Mucosa of descending colon (tissue), 3 donors: Measurements from ENCODE around the gene CTNNBIP1. TPM values are rescaled to one million over a fixed set of nuclear protein-coding genes. Genes with fewer than 3 reads are reported as not detected.
A peak's percentile ranks its signal among the peaks of the same experiment; 100 is the strongest.

Experiments
- ATAC-seq: fragments of 200-7000 bp; cut with Tn5 transposase; one replicate; pipeline ENCODE4 v1.9.1; 2020; ENCODE audit warnings: mild to moderate bottlenecking, moderate library complexity
- DNase-seq, 3 donors: peaks; one replicate each; pipeline ENCODE4 v3.0.0-alpha.2; 2020
- H3K36me3 ChIP-seq: fragments of 200-600 bp; one replicate; pipeline ENCODE4 v1.8.0; 2021; ENCODE audit warnings: low read depth, mild to moderate bottlenecking
- H3K4me1 ChIP-seq: fragments of 200-600 bp; one replicate; pipeline ENCODE4 v1.8.0; 2021; ENCODE audit warnings: low read depth, mild to moderate bottlenecking
- H3K4me3 ChIP-seq: fragments of 200-600 bp; one replicate; pipeline ENCODE4 v1.8.0; 2021; ENCODE audit warnings: mild to moderate bottlenecking
- H3K9me3 ChIP-seq: fragments of 200-600 bp; one replicate; pipeline ENCODE4 v1.8.0; 2021; ENCODE audit warnings: mild to moderate bottlenecking
- intact Hi-C, 2 donors: fragments of 100-400 bp; cut with DNase I in 1 of 2; cut with micrococcal nuclease in 1 of 2; formaldehyde crosslinking; loops; one replicate each; pipeline versions ENCODE4 v1.11.0 to v1.11.1; 2022; cut with DNase I, micrococcal nuclease
- total RNA-seq, 3 donors: library from RNA; stranded (reverse); fragmentation: NEBNext Ultra II Directional in 2 of 3; extraction: Animal tissue kit (Norgen Biotek cat#: 25700) in 2 of 3; gene quantifications; one replicate each; pipeline versions ENCODE4 v1.2.1 to v1.2.4, GENCODE V29; 2021 to 2023
- TF ChIP-seq, protein P1 (sequence below): fragments of 200-600 bp; IDR thresholded peaks from one replicate; pipeline ENCODE4 v1.8.0; 2022; ENCODE audit warnings: antibody characterized with exemption, mild to moderate bottlenecking
- donor health status: DM: no; HTN: no; CAD: no; lungs with moderate emphysema.
- donor health status: DM: no; HTN: no; CAD: no.
- donor health status: DM: no; HTN: yes; CAD: no.

CTNNBIP1 gene
- total RNA-seq, 3 donors from 2014 or later, result 20.0 to 24.4 (median 23.3) TPM

GRCh38 chr1:9823693-9823942 is 86.5 kb downstream of the CTNNBIP1 start:
- intact Hi-C loops, result no loop called here
- Histone ChIP-seq H3K4me3 (peak overlapping the region; percentile 80), H3K4me1 (peaks cover 30% of the 10 kb centered on the region), H3K9me3 (no peaks in the 10 kb centered on the region), H3K36me3 (no peaks in the 10 kb centered on the region)
- TF ChIP-seq, protein P1, sequence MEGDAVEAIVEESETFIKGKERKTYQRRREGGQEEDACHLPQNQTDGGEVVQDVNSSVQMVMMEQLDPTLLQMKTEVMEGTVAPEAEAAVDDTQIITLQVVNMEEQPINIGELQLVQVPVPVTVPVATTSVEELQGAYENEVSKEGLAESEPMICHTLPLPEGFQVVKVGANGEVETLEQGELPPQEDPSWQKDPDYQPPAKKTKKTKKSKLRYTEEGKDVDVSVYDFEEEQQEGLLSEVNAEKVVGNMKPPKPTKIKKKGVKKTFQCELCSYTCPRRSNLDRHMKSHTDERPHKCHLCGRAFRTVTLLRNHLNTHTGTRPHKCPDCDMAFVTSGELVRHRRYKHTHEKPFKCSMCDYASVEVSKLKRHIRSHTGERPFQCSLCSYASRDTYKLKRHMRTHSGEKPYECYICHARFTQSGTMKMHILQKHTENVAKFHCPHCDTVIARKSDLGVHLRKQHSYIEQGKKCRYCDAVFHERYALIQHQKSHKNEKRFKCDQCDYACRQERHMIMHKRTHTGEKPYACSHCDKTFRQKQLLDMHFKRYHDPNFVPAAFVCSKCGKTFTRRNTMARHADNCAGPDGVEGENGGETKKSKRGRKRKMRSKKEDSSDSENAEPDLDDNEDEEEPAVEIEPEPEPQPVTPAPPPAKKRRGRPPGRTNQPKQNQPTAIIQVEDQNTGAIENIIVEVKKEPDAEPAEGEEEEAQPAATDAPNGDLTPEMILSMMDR, result no peak
- DNase-seq (no peak), ATAC-seq (peak; percentile 4)

- TF ChIP-seq, protein P1, result no peak
- DNase-seq (peak; percentile 50 to 71 (median 66)), ATAC-seq (peak; percentile 0)
- H3K4me3 ChIP-seq, result peak overlapping the region; percentile 80
- H3K9me3 ChIP-seq, result no peaks in the 10 kb centered on the region
- no peaks in the 10 kb centered on the region for H3K36me3 ChIP-seq
- intact Hi-C loops, result no loop called here
- H3K4me1 ChIP-seq, result peaks cover 30% of the 10 kb centered on the region
Observed at GRCh38 chr1:9822897-9823692, 87.0 kb downstream of the CTNNBIP1 start.

DNA sequence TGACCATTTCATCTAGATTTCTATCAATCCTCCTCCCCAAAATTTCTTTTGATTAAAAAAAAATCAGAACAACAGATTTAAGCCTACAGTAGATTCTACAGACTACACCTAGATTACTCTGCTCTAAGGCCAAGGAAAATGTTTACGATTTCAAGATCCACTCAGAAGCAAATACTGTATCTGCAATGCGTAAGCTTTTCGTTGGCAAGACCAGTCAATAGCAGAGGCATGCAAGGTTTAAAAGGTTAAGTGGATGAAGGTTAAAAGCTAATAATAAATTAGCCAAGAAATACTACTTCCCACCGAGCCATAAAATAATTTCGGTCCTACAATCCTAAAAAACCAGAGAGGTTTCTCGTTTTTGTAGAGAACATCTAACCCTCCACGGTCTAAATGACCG is 87.6 kb downstream of the CTNNBIP1 start:
- ATAC-seq, result no peak
- no peak for DNase-seq
- intact Hi-C loops, result no loop called here
- Histone ChIP-seq H3K9me3 (no peaks in the 10 kb centered on the region), H3K4me1 (peaks cover 30% of the 10 kb centered on the region), H3K36me3 (no peaks in the 10 kb centered on the region), H3K4me3 (peak overlapping the region; percentile 80)
- TF ChIP-seq, protein P1, result no peak

GRCh38 chr1:9821710-9822109 is 88.4 kb downstream of the CTNNBIP1 start:
- DNase-seq, result no peak
- TF ChIP-seq, protein P1, result no peak

DNA sequence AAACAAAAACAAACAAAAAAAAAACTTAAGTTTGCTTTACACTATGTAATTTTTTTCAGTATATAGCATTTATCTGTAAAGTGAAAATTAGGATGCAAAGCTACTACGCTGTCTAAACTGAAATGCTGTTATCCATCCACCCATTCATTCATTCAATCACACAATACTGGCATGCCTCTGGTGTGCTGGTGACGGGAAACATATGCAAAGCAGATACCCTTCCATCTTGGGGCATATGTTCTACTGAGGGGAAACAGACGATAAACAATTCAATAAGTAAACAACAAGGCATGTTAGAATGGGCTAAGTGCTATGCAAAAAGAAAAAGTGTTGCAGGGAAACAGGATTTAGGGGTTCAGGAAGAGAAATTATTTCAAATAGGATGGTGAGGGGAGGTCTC is 89.5 kb downstream of the CTNNBIP1 start:
- Histone ChIP-seq H3K4me1 (peaks cover 36% of the 10 kb centered on the region), H3K4me3 (no peak overlapping the region), H3K9me3 (no peaks in the 10 kb centered on the region), H3K36me3 (no peaks in the 10 kb centered on the region)
- intact Hi-C loops, result no loop called here
- DNase-seq (no peak), ATAC-seq (no peak)
- TF ChIP-seq, protein P1, result no peak

More at GRCh38 chr1:9821710-9822109, 88.4 kb downstream of the CTNNBIP1 start:
- H3K4me1 ChIP-seq, result peaks cover 32% of the 10 kb centered on the region
- ATAC-seq, result no peak
- no peaks in the 10 kb centered on the region for H3K36me3 ChIP-seq
- H3K4me3 ChIP-seq, result no peak overlapping the region
- intact Hi-C loops, result no loop called here
- H3K9me3 ChIP-seq, result no peaks in the 10 kb centered on the region

DNA sequence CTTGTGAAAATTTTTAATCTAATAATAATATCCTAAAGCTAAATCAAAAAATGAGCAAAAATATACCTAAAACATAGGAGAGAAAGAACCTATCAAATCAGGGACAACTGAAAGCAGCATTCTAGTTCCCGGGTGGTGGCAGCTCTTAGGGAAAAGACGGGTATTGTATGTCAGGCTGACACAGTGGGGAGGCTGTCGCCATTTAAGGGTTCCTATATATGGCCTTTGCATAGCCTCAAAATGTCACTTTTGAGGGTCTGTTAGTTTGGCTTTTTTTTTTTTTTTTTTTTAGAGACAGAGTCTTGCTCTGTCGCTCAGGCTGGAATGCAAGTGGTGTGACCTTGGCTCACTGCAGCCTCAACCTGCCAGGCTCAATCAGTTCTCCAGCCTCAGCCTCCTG is 92.3 kb downstream of the CTNNBIP1 start:
- DNase-seq, result no peak
- TF ChIP-seq, protein P1, result no peak
- no peak for ATAC-seq
- H3K4me1 ChIP-seq, result peaks cover 33% of the 10 kb centered on the region
- no peak overlapping the region for H3K4me3 ChIP-seq
- no peaks in the 10 kb centered on the region for H3K36me3 ChIP-seq
- intact Hi-C loops, result no loop called here
- H3K9me3 ChIP-seq, result no peaks in the 10 kb centered on the region
